HEK293 (cell line): ENCODE data around the gene DOCK3.

Source experiments
- ZNF2 ChIP-seq: fragments of 450-650 bp; formaldehyde crosslinking; IDR thresholded peaks from 2 replicates; pipeline ENCODE4 v1.5.1; 2016; ENCODE audit warnings: missing biosample characterization, missing genetic modification characterization
- ZNF501 ChIP-seq: fragments of 450-650 bp; formaldehyde crosslinking; IDR thresholded peaks from 2 replicates; pipeline ENCODE4 v1.5.1; 2016; ENCODE audit warnings: missing biosample characterization, missing genetic modification characterization
- TF ChIP-seq, protein P1 (sequence below): fragments of 450-650 bp; formaldehyde crosslinking; IDR thresholded peaks from 2 replicates; pipeline ENCODE4 v1.5.1; 2016; ENCODE audit warnings: missing biosample characterization, missing genetic modification characterization
- TF ChIP-seq, protein P2 (sequence below): fragments of 450-650 bp; formaldehyde crosslinking; IDR thresholded peaks from 2 replicates; pipeline ENCODE4 v1.5.1; 2016; ENCODE audit warnings: missing biosample characterization, missing genetic modification characterization

DNA sequence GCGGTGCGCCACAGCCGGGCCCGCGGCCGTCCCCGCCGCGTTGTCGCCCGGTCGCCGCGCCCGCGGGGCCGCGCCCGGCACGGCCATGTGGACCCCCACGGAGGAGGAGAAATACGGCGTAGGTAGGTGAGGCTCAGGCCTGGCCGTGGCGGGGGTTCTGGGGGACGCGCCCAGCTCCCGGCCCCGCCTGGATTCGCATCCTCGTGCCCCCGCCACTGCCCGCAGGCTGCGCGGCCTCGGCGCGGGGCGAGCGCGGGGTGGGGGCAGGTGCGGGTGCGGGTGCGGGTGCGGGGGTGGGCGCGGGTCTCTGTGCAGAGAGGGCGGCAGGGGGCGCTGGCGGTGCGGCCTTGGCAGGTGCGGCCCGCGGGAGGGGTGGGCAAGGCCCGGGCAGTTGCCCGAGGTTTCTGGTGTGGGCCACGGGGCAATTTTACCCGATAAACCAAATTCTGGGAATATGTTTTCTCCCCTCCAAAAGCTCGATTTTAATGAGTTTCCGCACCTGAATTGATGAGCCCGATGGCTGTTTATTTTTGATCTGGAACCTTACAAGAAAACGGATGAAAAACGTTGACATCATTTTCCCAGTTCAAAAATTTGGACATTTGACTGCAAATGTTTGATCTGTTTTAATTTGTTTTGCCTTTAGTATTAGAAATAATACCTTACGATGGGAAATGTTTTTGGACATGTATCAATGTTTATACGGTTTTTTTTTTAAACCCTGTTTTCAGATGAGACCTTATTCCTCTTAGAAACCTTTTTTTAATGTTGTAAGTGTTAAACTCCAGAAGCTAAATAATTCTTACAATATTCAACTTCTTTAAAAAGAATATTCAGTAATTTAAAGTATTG, 678 bp downstream of the DOCK3 start:
- TF ChIP-seq, protein P1, sequence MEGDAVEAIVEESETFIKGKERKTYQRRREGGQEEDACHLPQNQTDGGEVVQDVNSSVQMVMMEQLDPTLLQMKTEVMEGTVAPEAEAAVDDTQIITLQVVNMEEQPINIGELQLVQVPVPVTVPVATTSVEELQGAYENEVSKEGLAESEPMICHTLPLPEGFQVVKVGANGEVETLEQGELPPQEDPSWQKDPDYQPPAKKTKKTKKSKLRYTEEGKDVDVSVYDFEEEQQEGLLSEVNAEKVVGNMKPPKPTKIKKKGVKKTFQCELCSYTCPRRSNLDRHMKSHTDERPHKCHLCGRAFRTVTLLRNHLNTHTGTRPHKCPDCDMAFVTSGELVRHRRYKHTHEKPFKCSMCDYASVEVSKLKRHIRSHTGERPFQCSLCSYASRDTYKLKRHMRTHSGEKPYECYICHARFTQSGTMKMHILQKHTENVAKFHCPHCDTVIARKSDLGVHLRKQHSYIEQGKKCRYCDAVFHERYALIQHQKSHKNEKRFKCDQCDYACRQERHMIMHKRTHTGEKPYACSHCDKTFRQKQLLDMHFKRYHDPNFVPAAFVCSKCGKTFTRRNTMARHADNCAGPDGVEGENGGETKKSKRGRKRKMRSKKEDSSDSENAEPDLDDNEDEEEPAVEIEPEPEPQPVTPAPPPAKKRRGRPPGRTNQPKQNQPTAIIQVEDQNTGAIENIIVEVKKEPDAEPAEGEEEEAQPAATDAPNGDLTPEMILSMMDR (tag by site-specific recombination) = no peak
- TF ChIP-seq, protein P2, sequence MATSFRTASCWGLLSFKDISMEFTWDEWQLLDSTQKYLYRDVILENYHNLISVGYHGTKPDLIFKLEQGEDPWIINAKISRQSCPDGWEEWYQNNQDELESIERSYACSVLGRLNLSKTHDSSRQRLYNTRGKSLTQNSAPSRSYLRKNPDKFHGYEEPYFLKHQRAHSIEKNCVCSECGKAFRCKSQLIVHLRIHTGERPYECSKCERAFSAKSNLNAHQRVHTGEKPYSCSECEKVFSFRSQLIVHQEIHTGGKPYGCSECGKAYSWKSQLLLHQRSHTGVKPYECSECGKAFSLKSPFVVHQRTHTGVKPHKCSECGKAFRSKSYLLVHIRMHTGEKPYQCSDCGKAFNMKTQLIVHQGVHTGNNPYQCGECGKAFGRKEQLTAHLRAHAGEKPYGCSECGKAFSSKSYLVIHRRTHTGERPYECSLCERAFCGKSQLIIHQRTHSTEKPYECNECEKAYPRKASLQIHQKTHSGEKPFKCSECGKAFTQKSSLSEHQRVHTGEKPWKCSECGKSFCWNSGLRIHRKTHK = no peak
- TF ChIP-seq ZNF501 (no peak), ZNF2 (tag by site-specific recombination) (no peak)
